Activated naive CD4-positive, alpha-beta T cell treated with anti-CD3 and anti-CD28 coated beads, Interleukin-2, amount 50 U/mL, for 72 hours (primary cell): ENCODE data around the gene TUBB3. TPM values are rescaled to one million over a fixed set of nuclear protein-coding genes. Genes with fewer than 3 reads are reported as not detected.
A peak's percentile ranks its signal among the peaks of the same experiment; 100 is the strongest.

Experiments
- ATAC-seq, 2 donors: fragments of 150-1000 bp; cut with Tn5 transposase; 2 replicates each; pipeline ENCODE4 v1.10.0; 2021; ENCODE audit warnings: mild to moderate bottlenecking in 2 of 2, moderate library complexity in 2 of 2
- DNase-seq, 2 donors: peaks; one replicate each; pipeline ENCODE4 v3.0.0; 2021 to 2022; ENCODE audit warnings: low spot score in 2 of 2
- H3K27ac Mint-ChIP-seq, 2 donors: one replicate each; pipeline ENCODE4 v1.8.0; 2022; ENCODE audit warnings: mild to moderate bottlenecking in 2 of 2, mixed read lengths in 2 of 2
- H3K36me3 Mint-ChIP-seq, 2 donors: one replicate each; pipeline ENCODE4 v1.8.0; 2022; ENCODE audit warnings: mixed read lengths in 2 of 2
- H3K9me3 Mint-ChIP-seq, 2 donors: one replicate each; pipeline ENCODE4 v1.8.0; 2022; ENCODE audit warnings: mixed read lengths in 2 of 2
- total RNA-seq, 2 donors: library from RNA; stranded (reverse); gene quantifications; one replicate each; pipeline ENCODE4 v1.2.3, GENCODE V29; 2022

TUBB3 gene
- total RNA-seq, 2 donors from 2014 or later = 10.2 TPM; not detected in 1

DNA sequence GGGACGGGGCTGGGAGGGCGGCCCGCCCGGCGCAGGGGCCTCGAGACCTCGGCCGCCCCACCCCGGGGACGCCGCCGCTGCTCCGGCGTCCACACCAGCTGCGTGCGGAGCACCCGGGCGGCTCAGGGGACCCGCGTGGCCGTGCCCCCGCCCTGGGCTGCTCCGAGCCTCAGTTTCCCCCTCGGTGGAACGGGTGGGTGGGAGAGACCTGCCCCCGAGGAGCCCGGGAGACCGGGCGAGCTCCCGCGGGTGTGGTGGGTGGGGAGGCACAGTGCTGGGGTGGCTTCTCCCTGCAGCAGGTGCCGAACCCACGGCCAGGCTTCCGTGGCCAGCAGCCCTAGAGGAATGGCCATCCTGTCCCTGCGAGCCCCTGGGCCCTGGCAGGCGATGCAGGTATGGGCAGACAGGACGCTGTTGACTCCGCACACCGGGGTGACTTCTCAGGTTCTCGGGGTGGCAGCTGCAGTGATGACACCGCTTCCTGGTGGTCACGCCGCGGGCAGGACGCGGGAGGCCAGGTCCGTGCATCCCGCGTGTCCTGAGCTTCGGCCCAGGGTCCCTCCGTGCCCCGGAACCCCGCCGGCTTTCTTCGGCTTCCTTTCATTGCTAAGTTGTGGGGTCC is 26.1 kb downstream of the TUBB3 start:
- Mint-ChIP-seq H3K36me3 (no peaks in the 10 kb centered on the region), H3K9me3 (no peaks in the 10 kb centered on the region), H3K27ac (peak overlapping the region in 1 of 2 donors; percentile 59)
- ATAC-seq (no peak), DNase-seq (no peak)

DNA sequence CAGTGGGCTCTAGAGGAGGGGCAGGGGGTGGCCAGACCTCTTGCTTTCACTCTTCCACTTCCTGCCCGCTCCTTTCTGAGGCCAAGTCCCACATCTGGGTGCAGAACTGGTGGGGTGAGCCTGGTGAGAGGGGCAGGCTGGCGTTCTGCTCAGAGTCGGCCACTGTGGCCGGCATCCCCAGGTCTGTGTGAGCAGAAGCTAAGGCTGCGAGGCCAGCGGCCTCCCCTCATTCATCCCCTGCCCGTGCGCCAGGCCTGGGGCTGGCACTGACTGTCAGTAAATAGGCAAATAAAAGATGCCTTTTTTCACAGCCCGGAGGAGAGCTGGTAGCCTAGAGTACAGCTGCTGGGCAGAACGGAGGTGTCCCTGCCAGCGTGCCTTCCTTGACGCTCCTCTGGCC is 26.6 kb downstream of the TUBB3 start:
- ATAC-seq = no peak
- Mint-ChIP-seq H3K36me3 (no peaks in the 10 kb centered on the region), H3K27ac (peak overlapping the region in 1 of 2 donors; percentile 59), H3K9me3 (no peaks in the 10 kb centered on the region)
- no peak for DNase-seq

DNA sequence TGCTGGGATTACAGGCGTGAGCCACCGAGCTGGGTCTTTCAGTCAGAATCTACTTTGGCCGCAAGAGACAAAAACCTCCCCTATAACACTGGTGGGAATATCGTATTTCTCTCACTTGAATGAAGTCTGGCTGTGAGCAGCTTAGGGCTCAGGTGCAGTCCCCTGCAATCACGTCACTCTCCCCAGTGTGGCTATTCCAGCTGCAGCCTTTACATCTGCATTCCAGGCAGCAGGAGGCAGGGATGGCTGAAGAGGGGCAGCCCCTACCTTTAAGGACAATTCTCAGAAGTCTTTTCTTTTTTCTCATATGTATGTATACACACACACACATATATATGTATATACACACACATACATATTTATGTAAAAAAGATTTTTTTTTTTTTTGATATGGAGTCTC is 28.4 kb downstream of the TUBB3 start:
- H3K9me3 Mint-ChIP-seq = no peaks in the 10 kb centered on the region
- H3K27ac Mint-ChIP-seq = no peak overlapping the region
- no peak for ATAC-seq
- H3K36me3 Mint-ChIP-seq = no peaks in the 10 kb centered on the region
- DNase-seq = no peak

DNA sequence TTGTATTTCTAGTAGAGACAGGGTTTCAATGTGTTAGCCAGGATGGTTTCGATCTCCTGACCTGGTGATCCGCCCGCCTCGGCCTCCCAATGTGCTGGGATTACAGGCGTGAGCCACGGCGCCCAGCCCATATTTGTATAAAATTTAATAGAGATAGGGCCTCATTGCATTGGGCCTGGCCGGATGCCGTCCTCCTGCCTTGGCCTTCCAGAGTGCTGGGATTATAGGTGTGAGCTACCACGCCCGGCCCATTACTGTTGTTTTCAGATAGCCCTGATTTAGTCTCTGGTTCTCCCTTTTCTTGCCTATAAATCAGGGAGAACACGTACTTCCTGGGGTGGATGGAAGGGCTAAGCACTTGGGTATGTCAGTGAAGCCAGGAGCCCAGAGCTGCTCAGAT is 28.9 kb downstream of the TUBB3 start:
- H3K9me3 Mint-ChIP-seq = no peaks in the 10 kb centered on the region
- no peaks in the 10 kb centered on the region for H3K36me3 Mint-ChIP-seq

DNA sequence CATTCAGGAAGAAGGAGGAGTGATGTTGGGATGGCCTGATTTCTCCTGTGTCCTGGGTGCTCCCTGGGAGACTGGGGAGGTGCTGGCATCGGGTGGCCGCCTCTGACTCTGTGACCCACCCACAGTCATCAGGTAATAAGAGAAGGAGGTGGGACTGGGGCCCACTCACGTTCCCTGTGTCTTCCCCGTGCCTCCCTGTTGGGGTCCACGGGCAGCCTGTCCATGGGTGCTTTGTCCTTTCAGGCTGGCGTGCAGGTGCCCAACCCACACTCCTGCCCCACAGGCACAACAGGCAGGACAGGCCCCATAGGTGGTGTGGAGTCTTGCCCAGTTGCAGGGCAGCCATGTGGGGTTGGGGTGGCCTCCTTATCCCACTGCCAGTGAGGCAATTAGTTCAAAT is 29.4 kb downstream of the TUBB3 start:
- no peak for DNase-seq
- H3K36me3 Mint-ChIP-seq = no peaks in the 10 kb centered on the region
- no peak for ATAC-seq
- no peaks in the 10 kb centered on the region for H3K9me3 Mint-ChIP-seq
- peak overlapping the region in 1 of 2 donors; percentile 29 for H3K27ac Mint-ChIP-seq

More for the DNA sequence above, 28.9 kb downstream of the TUBB3 start:
- ATAC-seq = no peak
- DNase-seq = no peak
- no peak overlapping the region for H3K27ac Mint-ChIP-seq

DNA sequence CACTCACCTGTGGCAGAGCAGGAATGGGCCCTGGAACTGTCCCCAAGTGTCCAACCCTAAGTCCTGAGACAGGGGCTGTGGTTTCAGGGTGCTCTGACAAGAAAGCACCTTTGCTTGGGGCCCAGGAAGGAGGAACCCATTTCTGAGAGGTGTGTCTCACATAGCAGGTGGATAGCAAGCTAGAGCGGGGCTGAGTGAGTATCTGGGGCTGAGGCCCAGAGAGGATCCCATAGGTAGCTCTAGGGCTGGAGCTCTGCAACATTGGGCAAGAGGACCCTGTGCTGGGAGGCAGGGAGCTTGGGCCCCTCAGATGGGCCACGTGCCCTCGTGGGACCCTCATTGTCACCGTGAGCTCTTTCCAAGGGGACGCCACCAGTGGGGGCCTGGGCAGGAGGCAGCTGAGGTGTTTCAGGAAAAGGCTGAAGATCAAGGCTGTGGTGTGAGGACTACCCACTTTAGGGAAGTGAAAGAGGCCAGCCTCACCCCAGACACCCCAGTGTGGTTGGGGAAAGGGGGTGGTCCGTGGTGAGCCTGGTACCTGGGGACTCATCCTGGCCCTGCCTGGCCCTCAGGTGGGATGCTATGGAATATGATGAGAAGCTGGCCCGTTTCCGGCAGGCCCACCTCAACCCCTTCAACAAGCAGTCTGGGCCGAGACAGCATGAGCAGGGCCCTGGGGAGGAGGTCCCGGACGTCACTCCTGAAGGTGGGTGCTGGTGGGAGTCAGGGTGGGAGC is 30.7 kb downstream of the TUBB3 start:
- Mint-ChIP-seq H3K27ac (peak overlapping the region in 1 of 2 donors; percentile 55), H3K36me3 (peaks cover 0 to 8% of the 10 kb centered on the region in 2 donors), H3K9me3 (no peaks in the 10 kb centered on the region)
- no peak for ATAC-seq
- no peak for DNase-seq

DNA sequence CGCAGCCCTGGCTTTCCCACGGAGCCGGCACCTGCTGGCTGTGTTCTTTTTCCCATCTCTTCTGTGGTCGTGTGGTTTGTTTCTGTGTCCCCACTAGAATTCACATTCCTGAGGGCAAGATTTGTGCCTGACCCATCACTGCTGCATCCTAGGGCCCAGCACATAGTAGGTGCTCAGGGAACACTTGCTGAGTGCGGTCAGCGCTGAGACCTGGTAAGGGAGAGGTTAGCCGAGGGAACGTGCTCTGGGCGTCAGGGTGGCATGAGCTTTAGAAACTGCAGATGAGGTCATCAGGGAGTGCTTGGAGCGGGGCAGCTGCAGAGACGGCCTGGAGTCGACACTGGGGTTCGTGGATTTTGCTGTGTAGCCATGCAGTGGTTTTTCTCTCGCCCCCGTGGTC is 31.3 kb downstream of the TUBB3 start:
- DNase-seq (no peak), ATAC-seq (no peak)
- H3K36me3 Mint-ChIP-seq = peaks cover 0 to 9% of the 10 kb centered on the region in 2 donors
- H3K27ac Mint-ChIP-seq = no peak overlapping the region
- H3K9me3 Mint-ChIP-seq = no peaks in the 10 kb centered on the region

DNA sequence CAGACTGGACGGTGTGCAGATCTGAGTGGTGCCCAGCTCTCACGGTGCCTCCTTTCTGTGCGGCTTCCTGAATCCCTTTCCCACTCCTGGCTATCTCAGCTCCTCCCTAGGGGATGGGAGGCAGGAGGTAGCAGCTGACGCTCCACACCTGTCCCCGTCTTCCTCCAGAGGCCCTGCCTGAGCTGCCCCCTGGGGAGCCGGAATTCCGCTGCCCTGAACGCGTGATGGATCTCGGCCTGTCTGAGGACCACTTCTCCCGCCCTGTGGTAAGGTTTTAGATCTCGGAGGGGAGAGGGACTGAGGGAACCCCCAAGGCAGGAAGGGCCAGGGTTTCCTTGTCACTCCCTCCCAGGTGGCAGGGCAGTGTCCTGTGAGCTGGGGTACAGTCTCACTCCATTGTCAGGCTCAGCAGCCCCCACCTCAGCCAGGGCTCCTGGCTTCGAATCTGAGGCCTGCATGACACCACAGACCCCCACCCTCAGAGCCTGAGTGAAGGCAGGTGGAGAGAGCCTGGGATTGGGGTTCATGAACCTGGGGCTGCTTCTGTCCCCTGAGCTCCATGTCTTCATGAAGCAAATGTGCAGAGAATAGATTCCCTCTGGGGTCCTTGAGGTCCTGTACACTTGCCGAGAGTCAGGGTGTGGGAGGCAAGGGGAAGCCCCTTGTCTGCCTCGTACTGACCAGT is 32.0 kb downstream of the TUBB3 start:
- DNase-seq (no peak), ATAC-seq (no peak)
- peak overlapping the region in 1 of 2 donors; percentile 41 for H3K27ac Mint-ChIP-seq
- peaks cover 0 to 9% of the 10 kb centered on the region in 2 donors for H3K36me3 Mint-ChIP-seq
- no peaks in the 10 kb centered on the region for H3K9me3 Mint-ChIP-seq

DNA sequence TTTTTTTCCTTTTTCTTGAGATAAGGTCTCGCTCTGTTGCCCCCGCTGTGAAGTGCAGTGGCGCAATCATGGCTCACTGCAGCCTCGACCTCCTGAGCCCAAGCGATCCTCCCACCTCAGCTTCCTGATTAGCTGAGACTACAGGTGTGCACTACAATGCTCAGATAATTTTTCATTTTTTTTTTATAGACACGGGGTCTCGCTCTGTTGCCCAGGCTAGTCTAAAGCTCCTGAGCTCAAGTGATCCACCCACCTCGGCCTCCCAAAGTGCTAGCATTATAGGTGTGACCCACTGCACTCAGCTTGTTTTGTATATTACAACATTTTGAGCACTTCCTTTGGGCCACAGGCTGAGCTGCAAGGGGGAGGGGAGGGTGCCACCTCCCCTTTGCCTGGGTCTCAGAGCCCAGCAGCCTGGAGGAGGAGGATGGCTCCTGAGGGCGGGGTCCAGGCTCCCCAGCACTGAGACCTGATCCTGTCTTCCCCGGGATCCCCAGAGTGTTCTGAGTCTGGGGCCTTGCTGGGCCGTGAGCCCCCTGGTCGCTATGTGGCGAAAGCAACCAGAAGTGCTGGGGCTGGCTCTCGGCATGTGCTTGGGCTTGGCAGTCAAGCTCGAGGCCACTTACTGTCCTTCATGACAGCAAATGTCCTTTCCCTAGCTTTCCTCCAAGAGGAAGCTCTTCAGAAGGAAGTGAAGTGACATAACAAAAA is 33.5 kb downstream of the TUBB3 start:
- Mint-ChIP-seq H3K36me3 (peaks cover 0 to 9% of the 10 kb centered on the region in 2 donors), H3K9me3 (no peaks in the 10 kb centered on the region)
- ATAC-seq = no peak

DNA sequence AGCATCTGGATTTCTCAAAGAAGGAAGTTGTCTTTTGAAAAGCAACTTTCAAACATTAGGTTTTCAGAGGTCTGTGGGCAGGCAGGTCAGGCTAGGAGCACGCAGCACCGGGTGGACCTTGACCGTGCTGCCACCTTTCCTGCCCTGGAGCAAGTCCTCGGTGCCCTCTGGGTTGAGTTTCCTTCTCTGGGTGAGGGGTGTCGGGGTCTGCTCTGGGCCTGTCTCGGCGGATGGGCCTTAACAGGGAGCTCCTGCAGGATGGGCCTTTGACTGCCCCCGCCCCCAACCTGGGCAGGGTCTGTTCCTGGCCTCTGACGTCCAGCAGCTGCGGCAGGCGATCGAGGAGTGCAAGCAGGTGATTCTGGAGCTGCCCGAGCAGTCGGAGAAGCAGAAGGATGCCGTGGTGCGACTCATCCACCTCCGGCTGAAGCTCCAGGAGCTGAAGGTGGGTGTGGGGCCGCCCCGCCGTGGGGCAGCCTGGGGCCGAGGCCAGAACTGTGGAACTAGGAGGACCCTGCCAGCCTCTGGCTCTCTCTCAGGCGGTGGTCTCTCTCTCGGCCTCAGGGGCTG is 34.2 kb downstream of the TUBB3 start:
- DNase-seq (no peak), ATAC-seq (no peak)
- no peaks in the 10 kb centered on the region for H3K9me3 Mint-ChIP-seq
- H3K36me3 Mint-ChIP-seq = peaks cover 0 to 9% of the 10 kb centered on the region in 2 donors
- peak overlapping the region in 1 of 2 donors; percentile 72 for H3K27ac Mint-ChIP-seq

More for the DNA sequence above, 33.5 kb downstream of the TUBB3 start:
- no peak for DNase-seq
- peak overlapping the region; percentile 44 to 72 for H3K27ac Mint-ChIP-seq

DNA sequence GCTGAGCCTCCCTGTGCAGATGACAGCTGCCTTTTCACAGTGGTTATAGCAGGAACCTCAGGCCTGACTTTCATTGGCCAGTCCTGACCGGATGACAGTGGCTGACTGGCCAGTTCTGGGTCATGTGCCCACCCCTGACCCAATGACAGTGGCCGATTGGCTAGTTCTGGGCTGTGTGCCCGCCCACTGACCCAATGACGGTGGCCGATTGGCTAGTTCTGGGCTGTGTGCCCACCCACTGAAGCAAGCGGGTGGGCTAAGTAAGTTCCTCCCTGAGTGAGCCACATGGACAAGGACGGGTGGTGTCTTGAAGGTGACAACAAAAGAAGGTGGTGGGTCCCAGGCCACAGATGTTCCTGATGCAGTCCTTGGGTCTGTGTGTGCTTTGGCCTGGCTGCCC is 34.9 kb downstream of the TUBB3 start:
- peak; percentile 54 to 69 for ATAC-seq
- H3K9me3 Mint-ChIP-seq = no peaks in the 10 kb centered on the region
- peak overlapping the region in 1 of 2 donors; percentile 51 for H3K27ac Mint-ChIP-seq
- DNase-seq = no peak
- H3K36me3 Mint-ChIP-seq = peaks cover 0 to 9% of the 10 kb centered on the region in 2 donors

DNA sequence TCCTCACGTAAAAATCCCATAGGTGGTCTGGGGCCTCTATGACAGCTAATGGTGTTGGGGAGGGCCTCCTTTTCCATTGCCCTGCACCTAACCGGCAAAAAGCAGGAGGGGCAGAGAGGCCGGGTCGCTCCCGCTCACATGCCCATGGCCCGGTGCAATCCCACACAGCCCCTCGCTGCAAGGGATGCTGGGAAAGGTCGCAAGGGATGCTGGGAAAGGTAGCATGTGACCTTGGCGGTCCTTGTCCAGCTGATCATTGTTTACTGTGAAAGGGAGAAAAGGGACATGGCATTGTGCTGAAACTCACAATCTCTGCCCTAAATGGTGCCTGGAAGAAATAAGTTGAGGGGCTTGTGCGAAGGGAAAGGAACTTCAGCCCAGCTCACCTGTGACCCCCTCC is 35.5 kb downstream of the TUBB3 start:
- Mint-ChIP-seq H3K9me3 (no peaks in the 10 kb centered on the region), H3K36me3 (peaks cover 0 to 9% of the 10 kb centered on the region in 2 donors), H3K27ac (peak overlapping the region in 1 of 2 donors; percentile 51)
- DNase-seq (no peak), ATAC-seq (no peak)

DNA sequence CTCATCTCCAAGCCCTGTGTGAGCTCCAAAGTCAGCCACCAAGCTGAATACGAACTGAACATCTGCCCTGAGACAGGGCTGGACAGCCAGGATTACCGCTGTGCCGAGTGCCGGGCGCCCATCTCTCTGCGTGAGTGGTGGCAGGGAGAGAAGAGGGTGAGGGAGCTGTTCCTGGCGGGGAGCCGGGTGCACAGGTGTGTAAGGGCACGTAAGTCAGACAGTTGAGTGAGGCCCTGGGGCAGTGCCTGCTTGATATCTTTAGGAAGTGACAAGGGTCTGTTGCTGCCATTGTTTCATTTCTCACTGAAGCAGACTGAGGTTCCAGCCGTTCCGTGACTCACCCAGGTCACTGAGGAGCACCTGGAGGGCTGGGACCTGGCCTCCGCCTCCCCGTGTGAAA is 37.8 kb downstream of the TUBB3 start:
- H3K9me3 Mint-ChIP-seq = no peaks in the 10 kb centered on the region
- no peak overlapping the region for H3K27ac Mint-ChIP-seq
- DNase-seq (no peak), ATAC-seq (no peak)
- peaks cover 0 to 9% of the 10 kb centered on the region in 2 donors for H3K36me3 Mint-ChIP-seq

DNA sequence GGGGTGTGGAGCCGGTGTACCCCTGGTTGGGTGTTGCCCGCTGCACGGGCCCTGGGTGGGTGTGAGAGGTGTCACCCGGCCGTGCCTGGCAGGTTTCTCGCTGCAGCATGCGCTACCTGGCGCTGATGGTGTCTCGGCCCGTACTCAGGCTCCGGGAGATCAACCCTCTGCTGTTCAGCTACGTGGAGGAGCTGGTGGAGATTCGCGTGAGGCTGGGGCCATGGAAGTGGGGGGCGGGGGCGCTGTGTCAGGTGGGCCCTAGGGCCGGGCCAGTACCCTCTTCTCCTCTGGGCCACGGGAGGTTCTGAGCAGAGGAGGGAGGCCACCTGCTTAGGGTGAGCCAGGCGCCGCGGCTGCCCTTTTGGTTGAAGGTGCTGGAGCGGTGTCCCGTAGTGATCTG is 38.8 kb downstream of the TUBB3 start:
- Mint-ChIP-seq H3K36me3 (peaks cover 0 to 9% of the 10 kb centered on the region in 2 donors), H3K9me3 (no peaks in the 10 kb centered on the region), H3K27ac (no peak overlapping the region)
- DNase-seq (no peak), ATAC-seq (no peak)

DNA sequence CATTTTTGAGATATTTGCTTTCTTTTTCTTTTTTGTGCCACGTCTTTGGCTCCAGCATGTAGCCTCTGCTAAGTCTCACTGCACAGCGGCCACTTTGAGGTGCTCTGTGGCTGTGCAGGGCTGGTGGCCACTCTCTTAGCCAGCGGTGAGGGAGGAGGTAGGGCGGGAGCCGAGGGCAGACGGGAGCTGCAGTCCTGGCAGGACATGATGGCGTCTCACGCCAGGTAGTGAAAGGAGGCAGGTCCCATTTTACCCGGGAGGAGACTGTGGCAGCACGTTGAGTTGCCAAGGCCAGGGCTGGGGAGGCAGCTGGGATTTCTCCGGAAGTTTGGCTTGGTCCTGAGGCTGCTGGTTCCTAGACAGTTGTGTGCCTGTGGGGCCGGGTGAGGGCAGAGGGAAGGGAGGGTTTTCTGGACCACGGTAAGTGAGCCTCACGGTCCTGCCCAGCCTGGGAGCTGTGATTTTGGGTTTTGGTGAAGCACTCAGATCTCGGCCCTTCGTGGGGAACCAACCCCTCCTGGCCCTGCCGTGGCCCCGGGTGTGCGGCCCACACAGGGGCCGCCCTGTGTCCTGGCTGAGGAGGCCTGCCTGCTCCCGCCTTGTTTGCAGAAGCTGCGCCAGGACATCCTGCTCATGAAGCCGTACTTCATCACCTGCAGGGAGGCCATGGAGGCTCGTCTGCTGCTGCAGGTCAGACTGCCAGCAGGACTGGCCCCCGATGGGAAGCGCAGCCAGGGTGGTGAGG is 39.8 kb downstream of the TUBB3 start:
- H3K36me3 Mint-ChIP-seq = peaks cover 0 to 9% of the 10 kb centered on the region in 2 donors
- H3K27ac Mint-ChIP-seq = peak overlapping the region in 1 of 2 donors; percentile 8
- ATAC-seq (no peak), DNase-seq (no peak)
- H3K9me3 Mint-ChIP-seq = no peaks in the 10 kb centered on the region

DNA sequence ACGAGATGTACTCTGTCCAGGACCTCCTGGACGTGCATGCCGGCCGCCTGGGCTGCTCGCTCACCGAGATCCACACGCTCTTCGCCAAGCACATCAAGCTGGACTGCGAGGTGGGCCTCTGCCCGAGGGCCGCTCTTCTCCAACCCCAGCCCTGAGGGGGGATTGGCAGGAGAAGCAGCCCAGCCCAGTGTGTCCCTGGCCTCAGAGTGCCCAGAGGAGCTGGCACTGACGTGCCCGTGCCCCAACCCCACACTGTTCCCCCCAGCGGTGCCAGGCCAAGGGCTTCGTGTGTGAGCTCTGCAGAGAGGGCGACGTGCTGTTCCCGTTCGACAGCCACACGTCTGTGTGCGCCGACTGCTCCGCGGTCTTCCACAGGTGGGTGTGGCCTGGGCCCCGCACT is 41.1 kb downstream of the TUBB3 start:
- DNase-seq = no peak
- no peak for ATAC-seq
- H3K36me3 Mint-ChIP-seq = no peaks in the 10 kb centered on the region
- H3K27ac Mint-ChIP-seq = no peak overlapping the region
- H3K9me3 Mint-ChIP-seq = no peaks in the 10 kb centered on the region
